Measurements from ENCODE around the gene FCGBP.
"Not testable (repeated sequence)": the region's sequence is repeated elsewhere in the genome, so short reads cannot be mapped to it uniquely, and the experiment has no call there.

FCGBP gene

DNA sequence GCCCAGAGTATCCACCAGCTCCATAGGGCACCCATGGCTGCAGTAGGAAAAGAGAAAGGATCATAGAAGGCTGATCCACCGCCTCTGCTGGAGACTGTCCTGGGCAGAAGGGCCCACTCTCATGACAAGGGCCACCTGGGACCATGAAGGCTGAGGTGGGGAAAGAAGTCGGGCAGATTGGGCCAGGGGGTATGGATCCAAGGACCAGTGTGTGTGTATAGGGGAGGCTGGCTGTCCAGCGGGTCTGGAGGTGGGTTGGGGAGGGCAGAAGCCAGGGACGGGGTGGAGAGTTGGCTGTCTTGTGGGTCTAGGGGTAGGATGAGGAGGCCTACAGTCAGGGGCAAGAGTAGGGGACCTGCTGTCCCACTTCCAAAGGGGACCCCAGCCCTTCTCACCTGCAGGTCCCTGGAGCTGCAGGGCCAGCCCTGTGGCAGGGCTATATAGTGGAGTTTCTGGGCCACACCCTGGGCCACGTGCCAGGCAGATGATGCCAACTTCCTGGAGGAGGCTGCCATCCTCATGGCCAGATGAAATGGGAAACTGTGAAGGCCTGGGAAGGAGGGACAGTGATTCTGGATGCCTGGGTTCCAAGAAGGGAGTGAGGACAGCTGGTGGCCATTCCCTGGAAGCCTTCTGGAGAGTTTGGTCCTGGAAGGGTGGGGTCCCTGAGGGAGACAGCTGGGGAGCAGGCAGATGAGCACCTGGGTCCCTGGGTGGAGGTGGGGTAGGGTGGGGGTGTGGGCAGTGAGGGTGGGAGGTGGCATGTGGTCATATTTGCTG is at the start of gene FCGBP:
FCGBP (minus strand) TSS at position 51 of the 780 bp plus-strand sequence.
- no peak for DNase-seq (ENCODE audit: low read depth in 1 of 2, low spot score in 1 of 2)

DNA sequence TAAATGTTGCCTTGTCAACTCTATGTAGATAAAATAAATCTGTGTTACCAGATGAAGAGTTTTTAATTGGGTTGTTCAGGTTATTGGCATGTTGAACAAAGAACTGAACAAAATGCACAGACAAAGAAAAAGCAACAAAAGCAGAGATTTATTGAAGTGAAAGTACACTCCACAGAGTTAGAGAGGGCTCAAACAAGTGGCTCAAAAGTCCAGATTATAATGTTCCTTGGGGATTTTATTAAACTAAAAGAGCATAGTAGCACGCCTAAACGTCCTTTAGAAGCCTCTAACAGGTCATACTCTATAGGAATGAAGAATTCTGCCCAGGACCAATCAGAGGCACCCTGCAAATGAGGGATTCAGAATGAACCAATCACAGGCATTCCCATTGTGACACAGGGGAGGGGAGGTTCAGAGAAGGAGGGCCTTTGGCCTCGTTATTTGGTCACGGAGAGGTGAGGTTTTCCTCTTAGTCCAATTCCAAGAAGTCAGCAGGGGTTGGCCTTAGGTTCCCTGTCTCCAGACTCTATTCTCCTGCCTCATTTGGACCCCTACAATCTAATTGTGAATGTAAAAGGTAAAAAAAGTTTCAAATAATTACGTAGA is 49.4 kb upstream of the FCGBP start:
- no peak for DNase-seq (ENCODE audit: low read depth in 1 of 2, low spot score in 1 of 2)

- DNase-seq (ENCODE audit: low read depth in 1 of 2, low spot score in 1 of 2): no peak
Measured at GRCh38 chr19:39982883-39983282, 48.4 kb upstream of the FCGBP start.

- no peak for DNase-seq (ENCODE audit: low read depth in 1 of 2, low spot score in 1 of 2)
Measured at GRCh38 chr19:39974377-39975155, 40.1 kb upstream of the FCGBP start.

- no peak for DNase-seq (ENCODE audit: low read depth in 1 of 2, low spot score in 1 of 2)
Measured at GRCh38 chr19:39971380-39972035, 37.1 kb upstream of the FCGBP start.

DNA sequence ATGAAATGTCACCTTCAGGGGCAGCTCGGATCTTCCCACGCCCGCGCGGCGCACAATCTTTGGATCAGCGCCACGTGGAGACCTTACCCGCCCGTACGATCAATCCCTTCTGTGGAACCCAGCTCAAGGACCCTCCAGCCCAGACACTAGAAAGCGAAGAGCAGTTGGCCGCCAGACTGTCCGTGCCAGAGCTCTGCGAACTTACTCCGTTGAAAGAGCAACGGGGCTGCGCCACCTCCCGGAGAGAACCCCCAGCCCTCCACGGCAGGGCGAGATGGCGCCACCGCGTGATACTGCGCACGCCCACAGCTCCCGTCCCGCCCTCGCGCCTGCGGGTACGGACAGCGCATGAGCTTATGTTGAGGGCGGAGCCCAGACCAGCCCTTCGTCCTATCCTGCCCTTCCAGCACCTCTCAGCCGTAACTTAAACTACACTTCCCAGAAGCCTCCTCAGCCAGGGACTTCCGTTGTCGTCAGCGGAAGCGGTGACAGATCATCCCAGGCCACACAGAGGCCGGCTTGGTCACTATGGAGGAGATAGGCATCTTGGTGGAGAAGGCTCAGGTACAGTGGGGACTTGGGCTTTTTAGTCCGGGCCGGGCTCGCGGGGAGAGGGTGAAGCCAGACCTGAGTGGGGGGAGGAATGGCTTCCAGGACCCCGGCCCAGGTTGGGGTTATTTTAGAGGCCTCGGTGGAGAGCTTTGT is 36.4 kb upstream of the FCGBP start, which contains the start of gene PSMC4:
PSMC4 (plus strand) TSS at position 491 of the 705 bp plus-strand sequence; CDS start at position 529, 38 bp downstream.
- peak; percentile 97 for DNase-seq (ENCODE audit: low read depth in 1 of 2, low spot score in 1 of 2)

DNA sequence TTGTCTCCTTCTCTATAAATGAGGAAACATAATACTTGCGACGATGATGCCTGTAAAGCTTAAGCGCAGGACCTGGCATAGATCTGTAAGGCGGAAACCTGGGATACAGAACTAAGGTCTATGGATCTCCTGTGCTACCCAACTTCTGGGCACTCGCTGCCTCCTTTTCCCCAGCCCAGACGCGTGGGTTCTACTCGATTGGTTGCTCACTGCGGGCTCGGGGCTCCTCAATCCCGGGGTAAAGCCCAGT is 35.9 kb upstream of the FCGBP start:
- no peak for DNase-seq (ENCODE audit: low read depth in 1 of 2, low spot score in 1 of 2)

DNA sequence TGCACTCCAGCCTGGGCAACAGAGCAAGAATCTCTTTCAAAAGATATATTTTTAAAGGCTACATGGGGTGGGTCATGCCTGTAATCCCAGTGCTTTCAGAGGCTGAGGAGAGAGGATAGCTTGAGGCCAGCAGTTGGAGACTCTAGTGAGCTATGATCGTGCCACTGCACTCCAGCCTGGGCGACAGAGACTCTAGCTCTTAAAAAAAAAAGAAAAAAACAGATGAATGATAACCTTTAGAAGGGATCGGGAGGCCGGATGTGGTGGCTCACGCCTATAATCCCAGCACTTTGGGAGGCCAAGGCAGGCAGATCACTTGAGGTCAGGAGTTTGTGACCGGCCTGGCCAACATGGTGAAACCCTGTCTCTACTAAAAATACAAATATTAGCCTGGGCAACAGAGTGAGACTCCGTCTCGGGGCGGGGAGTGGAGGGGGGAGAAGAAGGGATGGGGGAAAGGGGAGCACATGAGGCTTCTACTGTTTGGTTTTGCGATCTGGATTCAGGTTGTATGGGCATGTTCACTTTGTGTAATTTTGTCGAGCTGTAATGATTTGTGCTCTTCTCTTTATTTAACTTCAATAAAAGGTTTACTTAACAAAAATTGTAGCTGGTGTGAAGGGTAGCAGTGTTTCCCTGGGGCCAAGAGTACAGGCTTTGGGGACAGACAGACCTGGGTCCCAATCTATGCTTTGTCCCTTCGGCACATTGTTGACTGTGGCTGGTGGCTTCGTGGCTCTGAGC is 35.4 kb upstream of the FCGBP start:
- DNase-seq (ENCODE audit: low read depth in 1 of 2, low spot score in 1 of 2): no peak

GRCh38 chr19:39969266-39969665 is 34.8 kb upstream of the FCGBP start:
- no peak for DNase-seq (ENCODE audit: low read depth in 1 of 2, low spot score in 1 of 2)

GRCh38 chr19:39968789-39969188 is 34.4 kb upstream of the FCGBP start:
- DNase-seq (ENCODE audit: low read depth in 1 of 2, low spot score in 1 of 2): no peak

DNA sequence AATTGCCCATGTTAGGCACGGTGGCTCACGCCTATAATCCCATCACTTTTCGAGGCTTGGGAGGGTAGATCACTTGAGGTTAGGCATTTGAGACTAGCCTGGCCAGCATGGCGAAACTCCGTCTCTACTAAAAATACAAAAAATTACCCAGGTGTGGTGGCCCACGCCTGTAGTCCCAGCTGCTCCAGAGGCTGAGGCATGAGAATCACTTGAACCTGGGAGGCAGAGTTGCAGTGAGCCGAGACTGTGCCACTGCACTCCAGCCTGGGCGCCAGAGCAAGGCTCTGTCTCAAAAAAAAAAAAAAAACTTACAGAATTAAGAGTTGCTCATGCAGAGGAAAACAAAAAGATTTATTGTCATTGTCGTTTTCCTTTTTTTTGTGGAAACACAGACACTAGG is 33.1 kb upstream of the FCGBP start:
- no peak for DNase-seq (ENCODE audit: low read depth in 1 of 2, low spot score in 1 of 2)

- DNase-seq (ENCODE audit: low read depth in 1 of 2, low spot score in 1 of 2): no peak
Measured at GRCh38 chr19:39966617-39967016, 32.2 kb upstream of the FCGBP start.

DNA sequence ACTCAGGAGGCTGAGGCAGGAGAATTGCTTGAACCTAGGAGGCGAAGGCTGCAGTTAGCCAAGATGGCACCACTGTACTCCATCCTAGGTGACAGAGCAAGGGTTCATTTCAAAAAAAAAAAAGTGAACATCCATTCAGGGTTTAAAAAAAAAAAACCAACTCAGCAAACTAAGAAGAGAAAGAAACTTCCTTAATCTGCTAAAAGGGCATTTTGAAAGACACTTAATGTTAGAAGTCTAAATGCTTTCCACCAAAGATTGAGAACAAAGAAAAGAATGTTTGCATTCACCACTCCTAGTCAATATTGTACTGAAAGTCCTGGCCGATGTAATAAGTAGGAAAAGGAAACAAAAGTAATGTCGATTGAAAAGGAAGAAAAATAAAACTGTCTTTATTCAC is 29.5 kb upstream of the FCGBP start:
- DNase-seq (ENCODE audit: low read depth in 1 of 2, low spot score in 1 of 2): no peak

- DNase-seq (ENCODE audit: low read depth in 1 of 2, low spot score in 1 of 2): not testable (repeated sequence)
Measured at GRCh38 chr19:39959407-39959806, 25.0 kb upstream of the FCGBP start.

DNA sequence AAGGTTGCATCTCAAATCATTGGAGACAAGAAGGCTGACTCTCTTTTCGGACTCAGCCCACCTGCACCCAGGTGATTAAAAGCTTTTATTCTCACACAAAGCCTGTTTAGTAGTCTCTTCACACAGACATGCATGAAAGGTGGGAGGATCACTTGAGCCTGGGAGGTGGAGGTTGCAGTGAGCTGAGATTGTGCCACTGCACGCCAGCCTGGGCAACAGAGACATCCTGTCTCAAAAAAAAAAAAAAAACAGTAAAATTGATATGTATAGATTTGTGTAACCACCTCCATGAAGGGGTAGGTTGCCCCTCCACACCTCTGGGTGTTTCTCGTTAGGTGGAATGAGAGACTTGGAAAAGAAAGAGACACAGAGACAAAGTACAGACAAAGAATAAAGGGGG is 24.5 kb upstream of the FCGBP start:
- DNase-seq (ENCODE audit: low read depth in 1 of 2, low spot score in 1 of 2): not testable (repeated sequence)

DNA sequence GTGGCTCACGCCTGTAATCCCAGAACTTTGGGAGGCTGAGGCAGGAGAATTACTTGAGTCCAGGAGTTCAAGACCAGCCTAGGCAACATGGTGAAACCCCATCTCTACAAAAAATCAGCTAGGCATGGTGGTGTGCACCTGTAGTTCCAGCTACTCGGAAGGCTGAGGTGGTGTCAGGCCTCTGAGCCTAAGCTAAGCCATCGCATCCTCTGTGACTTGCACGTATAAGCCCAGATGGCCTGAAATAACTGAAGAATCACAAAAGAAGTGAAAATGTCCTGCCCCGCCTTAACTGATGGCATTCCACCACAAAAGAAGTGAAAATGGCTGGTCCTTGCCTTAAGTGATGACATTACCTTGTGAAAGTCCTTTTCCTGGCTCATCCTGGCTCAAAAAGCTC is 23.5 kb upstream of the FCGBP start:
- not testable (repeated sequence) for DNase-seq (ENCODE audit: low read depth in 1 of 2, low spot score in 1 of 2)

DNA sequence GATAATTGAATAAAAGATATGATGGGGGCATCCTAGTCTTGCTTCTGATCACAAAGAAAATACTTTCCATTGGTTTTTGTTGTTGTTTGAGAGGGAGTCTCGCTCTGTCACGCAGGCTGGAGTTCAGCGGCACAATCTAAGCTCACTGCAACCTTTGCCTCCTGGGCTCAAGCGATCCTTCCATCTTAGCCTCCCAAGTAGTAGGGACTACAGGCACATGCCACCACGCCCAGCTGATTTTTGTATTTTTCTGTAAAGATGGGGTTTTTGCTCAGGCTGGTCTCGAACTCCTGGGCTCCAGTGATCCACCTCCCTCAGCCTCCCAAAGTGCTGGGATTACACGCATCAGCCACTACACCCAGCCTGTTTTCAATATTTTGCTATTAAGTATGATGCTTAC is 19.5 kb upstream of the FCGBP start:
- no peak for DNase-seq (ENCODE audit: low read depth in 1 of 2, low spot score in 1 of 2)

DNA sequence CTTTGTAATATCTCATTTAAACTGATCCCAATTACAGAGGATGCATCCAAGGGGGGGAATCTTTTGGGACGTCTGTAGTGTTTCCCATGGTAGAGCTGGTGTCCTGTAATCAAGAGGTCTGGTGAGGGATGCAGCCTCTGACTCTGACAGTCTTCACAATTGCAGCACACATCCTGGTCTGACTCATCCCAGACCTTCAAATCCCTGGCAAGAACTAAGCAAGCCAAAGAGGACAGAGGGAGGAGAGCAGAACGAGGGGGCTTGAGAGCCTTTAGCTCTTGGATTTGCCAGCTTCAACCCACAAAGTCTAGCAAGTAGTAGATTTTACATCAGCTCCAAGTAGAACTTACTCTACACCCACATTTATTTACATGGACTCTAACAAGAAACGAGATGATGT is 17.3 kb upstream of the FCGBP start:
- no peak for DNase-seq (ENCODE audit: low read depth in 1 of 2, low spot score in 1 of 2)

- no peak for DNase-seq (ENCODE audit: low read depth in 1 of 2, low spot score in 1 of 2)
Measured at GRCh38 chr19:39951065-39951650, 16.7 kb upstream of the FCGBP start.
